NOMO-1 treated with DMSO at 0.1 percent for 48 hours (cell line): ENCODE results near the gene MTERF4.

Experiments
- DNase-seq: peaks from one replicate; lab custom pipeline; 2025; ENCODE audit not compliant: unreplicated experiment; lab: John Stamatoyannopoulos, UW

MTERF4 gene

DNA sequence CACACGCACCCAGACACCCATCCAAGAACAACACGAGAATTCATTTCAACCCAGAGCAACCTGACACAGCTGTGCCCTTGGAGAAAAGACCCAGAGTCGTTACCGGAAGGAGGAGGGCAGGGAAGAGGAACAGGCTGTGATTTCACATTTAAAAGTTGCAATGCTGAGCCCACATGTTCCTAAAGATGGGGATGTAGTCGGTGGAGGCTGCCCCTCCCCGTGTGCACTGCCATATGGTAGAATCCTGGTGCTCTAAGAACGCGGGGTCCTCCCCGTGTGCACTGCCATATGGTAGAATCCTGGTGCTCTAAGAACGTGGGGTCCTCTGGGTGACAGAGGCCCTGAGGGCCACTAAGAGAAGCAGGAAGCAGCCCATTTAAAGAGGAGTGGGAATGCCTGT is 10.9 kb downstream of the MTERF4 start:
- DNase-seq: no peak

- DNase-seq: no peak
Measured at GRCh38 chr2:241088791-241089732, 13.0 kb downstream of the MTERF4 start.

- DNase-seq: no peak
Measured at GRCh38 chr2:241088376-241088775, 13.7 kb downstream of the MTERF4 start.

GRCh38 chr2:241087420-241088268 is 14.4 kb downstream of the MTERF4 start:
- no peak for DNase-seq

DNA sequence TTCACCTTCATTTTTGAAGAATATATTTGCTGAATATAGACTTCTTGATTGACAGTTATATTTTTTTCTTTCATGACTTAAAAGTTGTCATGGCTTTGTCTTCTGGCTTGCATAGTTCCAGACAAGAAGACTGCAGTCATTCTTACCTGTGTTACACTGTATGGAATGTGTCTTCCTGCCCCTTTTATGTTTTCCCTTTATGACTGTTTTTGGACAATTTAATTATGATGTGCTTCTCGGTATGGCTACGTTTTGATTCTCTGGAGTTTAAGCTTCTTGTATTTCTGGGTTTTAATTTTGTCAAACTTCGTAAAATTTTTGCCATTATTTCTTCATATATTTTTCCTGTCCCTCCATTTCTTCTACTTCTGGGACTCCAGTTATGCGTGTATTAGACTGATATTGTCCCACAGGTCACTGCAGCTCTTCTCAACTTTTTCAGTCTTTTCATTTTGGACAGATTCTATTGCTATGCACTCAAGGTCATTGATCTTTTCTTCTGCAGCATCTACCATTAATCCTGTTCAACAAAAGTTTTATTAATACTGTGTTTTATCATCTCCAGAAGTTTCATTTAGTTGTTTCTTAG is 17.1 kb downstream of the MTERF4 start:
- no peak for DNase-seq

GRCh38 chr2:241083091-241083415 is 19.0 kb downstream of the MTERF4 start:
- no peak for DNase-seq

DNA sequence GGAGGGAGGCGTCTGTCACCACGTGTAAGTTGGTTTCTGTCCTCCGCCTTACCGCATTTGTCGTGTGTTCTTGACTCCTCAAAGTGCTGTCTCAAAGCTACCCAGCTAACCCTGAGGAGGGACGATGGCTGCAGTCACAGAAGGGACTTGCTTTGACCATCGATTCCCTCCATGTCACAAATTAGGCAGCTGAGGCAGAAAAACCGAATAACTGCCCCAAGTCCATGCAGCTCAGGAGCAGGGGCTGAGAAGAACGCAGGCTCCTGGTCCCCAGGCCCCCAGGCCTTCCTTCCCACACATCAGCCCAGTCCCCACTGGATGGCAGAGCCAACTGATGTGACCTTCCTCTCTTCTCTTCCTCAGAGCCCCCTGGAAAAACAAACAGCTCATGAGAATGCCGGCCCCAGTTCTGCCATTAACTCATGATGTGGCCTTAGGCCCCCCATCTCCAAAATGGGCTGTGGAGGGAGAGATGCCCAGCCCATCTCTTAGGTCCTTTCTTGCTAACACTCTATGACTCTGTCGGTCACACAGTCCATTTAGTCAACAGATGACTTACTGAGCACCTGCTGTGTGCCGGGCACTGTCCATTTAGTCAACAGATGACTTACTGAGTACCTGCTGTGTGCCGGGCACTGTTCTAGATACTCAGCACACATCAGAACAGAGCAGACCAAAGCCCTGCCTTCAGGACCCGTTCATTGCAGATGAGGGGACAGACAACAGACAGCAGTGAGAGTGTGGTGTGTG is 19.6 kb downstream of the MTERF4 start:
- no peak for DNase-seq

DNA sequence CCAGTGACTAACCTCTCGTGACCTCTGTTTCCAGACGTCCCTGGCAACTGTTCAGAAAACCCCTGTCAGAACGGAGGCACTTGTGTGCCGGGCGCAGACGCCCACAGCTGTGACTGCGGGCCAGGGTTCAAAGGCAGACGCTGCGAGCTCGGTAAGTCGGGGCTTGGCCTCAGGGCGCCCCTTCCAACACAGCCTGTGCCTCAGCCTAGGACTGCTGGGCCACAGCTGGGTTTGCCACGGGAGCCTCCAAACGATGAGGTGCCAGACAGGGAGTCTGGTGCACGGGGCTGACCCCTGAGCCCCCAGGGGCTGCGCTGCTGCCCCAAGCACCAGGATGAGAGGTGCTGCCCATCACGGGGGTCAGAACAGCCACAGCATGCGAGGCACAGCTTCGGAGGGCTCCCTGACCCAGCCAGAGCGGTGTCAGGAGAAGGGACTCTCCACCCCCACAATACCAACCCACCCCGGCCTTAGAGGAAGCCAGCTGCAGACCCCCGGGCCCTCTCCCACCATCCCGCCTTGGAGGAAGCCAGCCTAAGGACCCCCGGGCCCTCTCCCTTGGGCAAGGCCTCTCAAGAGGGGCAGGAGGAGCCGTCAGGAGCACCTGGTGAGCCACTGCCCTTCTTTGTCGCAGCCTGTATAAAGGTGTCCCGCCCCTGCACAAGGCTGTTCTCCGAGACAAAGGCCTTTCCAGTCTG is 20.3 kb downstream of the MTERF4 start:
- no peak for DNase-seq

- no peak for DNase-seq
Measured at GRCh38 chr2:241081190-241081642, 20.9 kb downstream of the MTERF4 start.

- no peak for DNase-seq
Measured at GRCh38 chr2:241080405-241081189, 21.5 kb downstream of the MTERF4 start.

GRCh38 chr2:241074901-241075540 is 27.1 kb downstream of the MTERF4 start:
- DNase-seq: no peak

- DNase-seq: no peak
Measured at GRCh38 chr2:241074065-241074818, 27.8 kb downstream of the MTERF4 start.

- no peak for DNase-seq
Measured at GRCh38 chr2:241073166-241074064, 28.7 kb downstream of the MTERF4 start.

GRCh38 chr2:241072553-241073165 is 29.4 kb downstream of the MTERF4 start:
- DNase-seq: no peak

GRCh38 chr2:241072151-241072550 is 29.9 kb downstream of the MTERF4 start:
- no peak for DNase-seq

- no peak for DNase-seq
Measured at GRCh38 chr2:241071677-241072111, 30.4 kb downstream of the MTERF4 start.
